Measurements from ENCODE around the gene FPR1. TPM values are rescaled to one million over a fixed set of nuclear protein-coding genes. Genes with fewer than 3 reads are reported as not detected.

The FPR1 gene
- total and polyA plus RNA-seq, 2 of the 8 experiments (the other 6 are each of a cell fraction or from before 2014, with no cell fraction given) = 0.11 TPM; not detected in 1

- TF ChIP-seq RFX5 (IDR thresholded peaks at IDR 0.05; ENCODE audit: borderline replicate concordance, low read depth, low read length) = no peak
- no peak for TF ChIP-seq PHF8 (conservative IDR thresholded peaks at IDR 0.05; ENCODE audit: low read depth, low read length)
- TF ChIP-seq ZNF274 (IDR thresholded peaks at IDR 0.05; ENCODE audit: borderline replicate concordance, extremely low read depth, low read length) = no peak
- no peak for TF ChIP-seq MAFK (IDR thresholded peaks at IDR 0.05; ENCODE audit: low read depth, low read length)
- no peak for TF ChIP-seq EP300 (IDR thresholded peaks at IDR 0.05; ENCODE audit: borderline replicate concordance in 1 of 2, low read depth in 2 of 2, low read length in 2 of 2)
- no peak for TF ChIP-seq YY1 (IDR thresholded peaks at IDR 0.05; ENCODE audit: low read depth, low read length)
- TF ChIP-seq BCL11A (IDR thresholded peaks at IDR 0.05; ENCODE audit: low read depth in 2 of 2, low read length in 2 of 2) = no peak
Observed at GRCh38 chr19:51754770-51755169, 3.1 kb upstream of the FPR1 start (continued).
